Measurements from ENCODE around the gene MAP1LC3B2.

MAP1LC3B2 gene

GRCh38 chr12:116551151-116551550 lies 8.0 kb upstream of the MAP1LC3B2 start:
- Mint-ChIP-seq H3K4me3 (no peak overlapping the region), H3K27ac (no peak overlapping the region), H3K4me1 (peaks cover 21% of the 10 kb centered on the region), H3K36me3 (ENCODE audit: low read depth) (no peaks in the 10 kb centered on the region), H3K9me3 (no peaks in the 10 kb centered on the region), H3K27me3 (ENCODE audit: low read depth) (no peaks in the 10 kb centered on the region)
- TF ChIP-seq CTCF (IDR thresholded peaks at IDR 0.05; ENCODE audit: unreplicated experiment in 3 of 3) = no peak

DNA sequence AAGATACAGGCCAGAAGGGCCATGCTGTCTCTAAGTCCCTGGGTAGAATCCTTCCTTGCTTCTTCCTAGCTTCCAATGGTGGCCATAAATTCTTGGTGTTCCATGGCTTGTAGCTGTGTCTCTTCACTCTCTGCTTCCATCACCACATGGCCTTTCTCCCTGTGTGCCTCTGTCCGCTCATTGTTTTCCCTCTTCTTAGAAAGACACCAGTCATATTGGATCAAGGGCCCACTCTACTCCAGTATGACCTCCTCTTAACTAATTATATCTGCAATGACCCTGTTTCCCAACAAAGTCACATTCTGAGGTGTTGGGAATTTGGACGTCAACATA lies 7.6 kb upstream of the MAP1LC3B2 start:
- Mint-ChIP-seq H3K4me1 (peaks cover 21% of the 10 kb centered on the region), H3K4me3 (no peak overlapping the region), H3K9me3 (no peaks in the 10 kb centered on the region), H3K36me3 (ENCODE audit: low read depth) (no peaks in the 10 kb centered on the region), H3K27ac (no peak overlapping the region), H3K27me3 (ENCODE audit: low read depth) (no peaks in the 10 kb centered on the region)
- TF ChIP-seq CTCF (IDR thresholded peaks at IDR 0.05; ENCODE audit: unreplicated experiment in 3 of 3) = no peak

DNA sequence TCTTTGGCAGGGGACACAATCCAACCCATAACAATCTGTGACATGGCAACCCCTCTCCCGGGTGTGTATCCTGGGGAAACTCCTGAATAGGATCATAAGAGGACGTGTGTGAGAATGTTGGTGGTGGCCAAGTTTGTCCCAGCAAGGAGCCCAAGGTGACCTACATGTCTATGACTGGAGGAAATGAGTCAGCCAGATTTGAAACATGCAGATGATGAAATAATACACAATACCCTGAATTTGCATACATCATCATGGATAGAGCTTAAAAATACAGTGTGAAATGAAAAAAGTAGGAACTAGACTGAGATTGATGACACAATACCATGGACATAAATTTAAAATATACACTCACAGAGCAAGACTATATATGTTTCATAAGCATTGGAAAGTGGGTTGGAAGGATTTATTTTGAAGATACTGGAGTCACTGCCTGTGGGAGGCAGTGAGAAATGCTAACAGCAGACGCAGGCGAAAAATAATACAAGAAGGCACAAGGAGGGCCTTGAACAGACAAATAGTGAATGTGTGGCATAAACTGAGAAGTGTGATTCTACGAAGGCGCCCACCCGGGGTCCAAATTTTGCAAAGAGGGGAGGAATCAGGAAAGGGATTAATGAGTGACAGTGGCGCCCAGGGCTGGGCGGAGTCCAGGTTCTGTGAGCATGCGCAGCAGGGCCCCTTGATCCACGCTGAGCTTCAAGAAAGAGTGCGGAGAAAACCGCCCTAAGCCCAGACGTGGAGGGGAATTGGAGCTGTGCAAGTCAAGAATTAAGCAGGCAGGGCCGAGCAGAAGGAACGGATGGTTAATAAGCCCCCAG lies 7.0 kb upstream of the MAP1LC3B2 start:
- no peak overlapping the region for H3K4me3 Mint-ChIP-seq
- no peak for TF ChIP-seq CTCF (IDR thresholded peaks at IDR 0.05; ENCODE audit: unreplicated experiment in 3 of 3)
- H3K9me3 Mint-ChIP-seq = no peaks in the 10 kb centered on the region
- peaks cover 17% of the 10 kb centered on the region for H3K4me1 Mint-ChIP-seq
- no peaks in the 10 kb centered on the region for H3K36me3 Mint-ChIP-seq (ENCODE audit: low read depth)
- H3K27ac Mint-ChIP-seq = no peak overlapping the region
- H3K27me3 Mint-ChIP-seq (ENCODE audit: low read depth) = no peaks in the 10 kb centered on the region

- Mint-ChIP-seq H3K27ac (no peak overlapping the region), H3K36me3 (ENCODE audit: low read depth) (no peaks in the 10 kb centered on the region), H3K9me3 (no peaks in the 10 kb centered on the region), H3K27me3 (ENCODE audit: low read depth) (no peaks in the 10 kb centered on the region), H3K4me3 (no peak overlapping the region), H3K4me1 (peaks cover 10% of the 10 kb centered on the region)
- TF ChIP-seq CTCF (IDR thresholded peaks at IDR 0.05; ENCODE audit: unreplicated experiment in 3 of 3) = no peak
Measured at GRCh38 chr12:116552773-116553373, 6.3 kb upstream of the MAP1LC3B2 start.

DNA sequence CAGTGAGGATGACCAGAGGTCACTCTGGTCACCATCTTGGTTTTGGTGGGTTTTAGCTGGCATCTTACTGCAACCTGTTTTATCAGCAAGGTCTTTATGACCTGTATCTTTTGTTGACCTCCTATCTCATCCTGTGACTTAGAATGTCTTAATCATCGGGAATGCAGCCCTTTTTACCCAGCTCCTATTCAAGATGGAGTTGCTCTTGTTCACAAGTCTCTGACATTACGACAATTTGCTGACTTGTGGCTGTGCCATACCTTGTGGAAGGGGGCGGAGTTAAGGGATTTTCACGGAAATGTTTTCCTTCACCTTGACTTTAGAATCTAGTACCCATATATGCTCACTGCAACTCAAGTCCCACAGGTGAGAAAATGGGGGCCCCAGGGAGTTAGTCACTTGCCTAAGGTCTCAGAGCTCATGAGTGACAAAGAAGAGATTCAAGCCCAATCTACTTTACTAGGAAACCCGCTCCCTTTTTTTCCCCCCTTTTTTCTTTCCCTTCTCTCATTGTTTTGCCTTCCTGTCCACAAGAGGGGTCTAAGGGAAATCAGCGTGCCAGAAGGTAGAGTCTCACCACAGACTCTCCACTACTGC lies 2.7 kb upstream of the MAP1LC3B2 start:
- H3K27me3 Mint-ChIP-seq (ENCODE audit: low read depth) = no peaks in the 10 kb centered on the region
- no peak overlapping the region for H3K4me3 Mint-ChIP-seq
- no peaks in the 10 kb centered on the region for H3K36me3 Mint-ChIP-seq (ENCODE audit: low read depth)
- H3K9me3 Mint-ChIP-seq = peaks cover 4% of the 10 kb centered on the region
- no peak for TF ChIP-seq CTCF (IDR thresholded peaks at IDR 0.05; ENCODE audit: unreplicated experiment in 3 of 3)
- H3K4me1 Mint-ChIP-seq = peaks cover 17% of the 10 kb centered on the region
- H3K27ac Mint-ChIP-seq = peak overlapping the region in 1 of 3 experiments; percentile 80
